IMR-90 (cell line): ENCODE results near the gene TMEM247.

Source experiments
- BHLHE40 ChIP-seq: fragments of 150-350 bp; IDR thresholded peaks from 2 replicates; pipeline ENCODE4 v1.6.1; 2016; ENCODE audit warnings: mild to moderate bottlenecking, low read depth, low read length
- CEBPB ChIP-seq: IDR thresholded peaks from 2 replicates; pipeline ENCODE4 v1.6.1; 2012; ENCODE audit warnings: low read depth, low read length, improper control_type of control experiment
- CHD1 ChIP-seq: IDR thresholded peaks from 2 replicates; pipeline ENCODE4 v1.6.1; 2012; ENCODE audit warnings: low read depth, low read length, improper control_type of control experiment
- FOS ChIP-seq: fragments of 150-350 bp; IDR thresholded peaks from 2 replicates; pipeline ENCODE4 v1.6.1; 2016; ENCODE audit warnings: low read depth, low read length
- MAFK ChIP-seq: IDR thresholded peaks from 2 replicates; pipeline ENCODE4 v1.6.1; 2012; ENCODE audit warnings: low read depth, low read length, improper control_type of control experiment
- MXI1 ChIP-seq: IDR thresholded peaks from 2 replicates; pipeline ENCODE4 v1.6.1; 2012; ENCODE audit warnings: low read depth, mild to moderate bottlenecking, low read length, moderate library complexity, borderline replicate concordance
- POLR2A ChIP-seq: IDR thresholded peaks from 2 replicates; pipeline ENCODE4 v1.6.1; 2012; ENCODE audit warnings: mild to moderate bottlenecking, low read depth, low read length
- RAD21 ChIP-seq: IDR thresholded peaks from 2 replicates; pipeline ENCODE4 v1.6.1; 2012; ENCODE audit warnings: low read length, improper control_type of control experiment
- RCOR1 ChIP-seq: IDR thresholded peaks from 2 replicates; pipeline ENCODE4 v1.6.1; 2012; ENCODE audit warnings: mild to moderate bottlenecking, low read length, improper control_type of control experiment; ENCODE audit not compliant: insufficient replicate concordance
- RFX5 ChIP-seq: IDR thresholded peaks from 2 replicates; pipeline ENCODE4 v1.8.0; 2012; ENCODE audit warnings: low read depth, mild to moderate bottlenecking, low read length, moderate library complexity
- TF ChIP-seq, protein P1 (sequence below): conservative IDR thresholded peaks from 2 replicates; pipeline ENCODE4 v1.5.1; 2012; ENCODE audit warnings: mild to moderate bottlenecking, low read depth, low read length, improper control_type of control experiment
- TF ChIP-seq, protein P2 (sequence below): fragments of 150-350 bp; IDR thresholded peaks from 2 replicates; pipeline ENCODE4 v1.6.1; 2017; ENCODE audit warnings: mild to moderate bottlenecking, antibody characterized with exemption, low read length, low read depth

DNA sequence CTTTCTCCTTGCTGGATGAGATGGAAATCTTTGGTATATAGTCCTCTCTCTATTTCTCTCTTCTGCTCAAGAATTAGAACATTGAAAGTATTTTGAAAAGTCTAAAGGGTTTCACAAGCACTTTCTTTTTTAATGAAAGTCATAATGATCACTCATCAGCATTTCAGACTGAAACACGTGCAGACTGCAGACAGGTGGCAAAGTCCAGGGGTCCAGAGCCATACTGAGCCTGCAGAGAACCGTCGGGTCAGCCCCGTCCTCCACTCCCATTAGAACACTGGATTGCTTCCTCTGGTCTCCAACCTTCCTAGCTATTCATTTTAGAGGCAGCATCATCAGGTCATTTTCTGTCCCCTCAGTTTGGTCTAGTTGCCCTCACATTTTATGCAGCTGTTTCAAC, 3.1 kb downstream of the TMEM247 start:
- TF ChIP-seq, protein P1, sequence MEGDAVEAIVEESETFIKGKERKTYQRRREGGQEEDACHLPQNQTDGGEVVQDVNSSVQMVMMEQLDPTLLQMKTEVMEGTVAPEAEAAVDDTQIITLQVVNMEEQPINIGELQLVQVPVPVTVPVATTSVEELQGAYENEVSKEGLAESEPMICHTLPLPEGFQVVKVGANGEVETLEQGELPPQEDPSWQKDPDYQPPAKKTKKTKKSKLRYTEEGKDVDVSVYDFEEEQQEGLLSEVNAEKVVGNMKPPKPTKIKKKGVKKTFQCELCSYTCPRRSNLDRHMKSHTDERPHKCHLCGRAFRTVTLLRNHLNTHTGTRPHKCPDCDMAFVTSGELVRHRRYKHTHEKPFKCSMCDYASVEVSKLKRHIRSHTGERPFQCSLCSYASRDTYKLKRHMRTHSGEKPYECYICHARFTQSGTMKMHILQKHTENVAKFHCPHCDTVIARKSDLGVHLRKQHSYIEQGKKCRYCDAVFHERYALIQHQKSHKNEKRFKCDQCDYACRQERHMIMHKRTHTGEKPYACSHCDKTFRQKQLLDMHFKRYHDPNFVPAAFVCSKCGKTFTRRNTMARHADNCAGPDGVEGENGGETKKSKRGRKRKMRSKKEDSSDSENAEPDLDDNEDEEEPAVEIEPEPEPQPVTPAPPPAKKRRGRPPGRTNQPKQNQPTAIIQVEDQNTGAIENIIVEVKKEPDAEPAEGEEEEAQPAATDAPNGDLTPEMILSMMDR, result no peak
- TF ChIP-seq, protein P2, sequence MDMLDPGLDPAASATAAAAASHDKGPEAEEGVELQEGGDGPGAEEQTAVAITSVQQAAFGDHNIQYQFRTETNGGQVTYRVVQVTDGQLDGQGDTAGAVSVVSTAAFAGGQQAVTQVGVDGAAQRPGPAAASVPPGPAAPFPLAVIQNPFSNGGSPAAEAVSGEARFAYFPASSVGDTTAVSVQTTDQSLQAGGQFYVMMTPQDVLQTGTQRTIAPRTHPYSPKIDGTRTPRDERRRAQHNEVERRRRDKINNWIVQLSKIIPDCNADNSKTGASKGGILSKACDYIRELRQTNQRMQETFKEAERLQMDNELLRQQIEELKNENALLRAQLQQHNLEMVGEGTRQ, result no peak
- TF ChIP-seq POLR2A (no peak), RFX5 (no peak), MAFK (no peak), RAD21 (no peak), CHD1 (no peak), FOS (no peak), BHLHE40 (no peak), MXI1 (no peak), RCOR1 (no peak), CEBPB (no peak)
